B cell (primary cell): ENCODE measurements around the gene MAP7D3. TPM values are rescaled to one million over a fixed set of nuclear protein-coding genes. Genes with fewer than 3 reads are reported as not detected.
"Not testable (repeated sequence)": the region's sequence is repeated elsewhere in the genome, so short reads cannot be mapped to it uniquely, and the experiment has no call there.

ENCODE experiments used
- ATAC-seq: fragments of 200-7000 bp; cut with Tn5 transposase; one replicate; pipeline ENCODE4 v1.10.0; 2021; ENCODE audit warnings: low read depth, mild to moderate bottlenecking, moderate number of reproducible peaks, moderate library complexity
- CTCF ChIA-PET: fragments of 350-600 bp; sonication (Branson Sonifier 250); formaldehyde crosslinking; loops from one replicate; lab custom pipeline; 2021; ENCODE audit warnings: antibody characterized with exemption, inconsistent platforms; lab: Charles Lee
- POLR2A ChIA-PET: fragments of 350-600 bp; sonication (Branson Sonifier 250); formaldehyde crosslinking; loops from one replicate; lab custom pipeline; 2021; ENCODE audit warnings: antibody characterized with exemption; lab: Charles Lee
- DNase-seq: peaks from one replicate; pipeline ENCODE4 v3.0.0; 2013
- H2AFZ ChIP-seq: 2 replicates; pipeline ENCODE4 v1.6.1; 2012; ENCODE audit warnings: mild to moderate bottlenecking, low read depth, low read length; ENCODE audit not compliant: insufficient read depth, poor library complexity, severe bottlenecking
- H3K27ac ChIP-seq, 2 donors: 1 replicate in 1 of 2; 2 replicates in 1 of 2; pipeline ENCODE4 v1.5.1; 2012 to 2013; ENCODE audit warnings: low read length in 2 of 2, mild to moderate bottlenecking in 2 of 2, moderate library complexity in 1 of 2
- H3K27me3 ChIP-seq, 4 experiments: fragments of 200-600 bp in 1 of 4; sonication (generic) in 1 of 4; replicated peaks in 1 of 4; 1 replicate in 2 of 4; 2 replicates in 2 of 4; pipeline versions ENCODE4 v1.6.1 to v1.7.0; 2013 to 2016; ENCODE audit warnings: low read length in 3 of 4, mild to moderate bottlenecking in 2 of 4, mixed read lengths in 1 of 4, moderate library complexity in 1 of 4; ENCODE audit not compliant: insufficient read depth in 4 of 4, control insufficient read depth in 3 of 4; ENCODE audit errors: control extremely low read depth in 1 of 4
- H3K36me3 ChIP-seq, 2 experiments: replicated peaks in 1 of 2; 1 replicate in 1 of 2; 2 replicates in 1 of 2; pipeline versions ENCODE4 v1.6.1 to v1.7.1; 2013; ENCODE audit warnings: low read length in 1 of 2; ENCODE audit not compliant: insufficient read depth in 2 of 2, control insufficient read depth in 1 of 2; ENCODE audit errors: control extremely low read depth in 1 of 2, extremely low read depth in 1 of 2
- H3K4me1 ChIP-seq, 2 donors: fragments of 200-600 bp in 1 of 2; sonication (generic) in 1 of 2; 1 replicate in 1 of 2; 2 replicates in 1 of 2; pipeline versions ENCODE4 v1.5.1 to v1.6.1; 2013 to 2017; ENCODE audit warnings: low read length in 2 of 2; ENCODE audit not compliant: control insufficient read depth in 2 of 2, insufficient read depth in 2 of 2
- H3K4me2 ChIP-seq: replicated peaks from 2 replicates; pipeline ENCODE3; 2012; ENCODE audit warnings: mild to moderate bottlenecking, low read depth, low read length; ENCODE audit not compliant: poor library complexity, severe bottlenecking
- H3K4me3 ChIP-seq, 5 experiments: fragments of 200-600 bp in 1 of 5; sonication (generic) in 1 of 5; 1 replicate in 3 of 5; 2 replicates in 2 of 5; pipeline versions ENCODE4 v1.5.1 to v1.7.0; 2011 to 2016; ENCODE audit warnings: low read length in 4 of 5, mild to moderate bottlenecking in 4 of 5, low read depth in 2 of 5, control low read depth in 1 of 5, moderate library complexity in 1 of 5; ENCODE audit not compliant: insufficient read depth in 1 of 5; ENCODE audit errors: control extremely low read depth in 1 of 5, extremely low read depth in 1 of 5
- H3K79me2 ChIP-seq: fragments of 200-600 bp; sonication (generic); one replicate; pipeline ENCODE4 v1.6.0; 2016; ENCODE audit warnings: low read length; ENCODE audit not compliant: control insufficient read depth, insufficient read depth
- H3K9ac ChIP-seq: fragments of 200-600 bp; sonication (generic); 2 replicates; pipeline ENCODE4 v1.6.1; 2017; ENCODE audit warnings: mild to moderate bottlenecking, low read length, moderate library complexity
- H3K9me3 ChIP-seq, 3 donors: one replicate each; pipeline versions ENCODE4 v1.6.1 to v1.7.1; 2013; ENCODE audit warnings: low read length in 2 of 3; ENCODE audit not compliant: control insufficient read depth in 2 of 3, insufficient read depth in 1 of 3; ENCODE audit errors: control extremely low read depth in 1 of 3
- H4K20me1 ChIP-seq: 2 replicates; pipeline ENCODE4 v1.6.0; 2012; ENCODE audit warnings: mild to moderate bottlenecking, low read length; ENCODE audit not compliant: insufficient read depth, control insufficient read depth, poor library complexity, severe bottlenecking
- H3K27ac Mint-ChIP-seq: one replicate; pipeline ENCODE4 v1.8.0; 2021; ENCODE audit warnings: mixed read lengths
- H3K27me3 Mint-ChIP-seq: one replicate; pipeline ENCODE4 v1.8.0; 2021; ENCODE audit warnings: mixed read lengths
- H3K4me1 Mint-ChIP-seq: one replicate; pipeline ENCODE4 v1.8.0; 2021; ENCODE audit warnings: mixed read lengths
- H3K4me3 Mint-ChIP-seq: one replicate; pipeline ENCODE4 v1.8.0; 2021; ENCODE audit warnings: mixed read lengths
- H3K9me3 Mint-ChIP-seq: one replicate; pipeline ENCODE4 v1.8.0; 2022; ENCODE audit warnings: mixed read lengths; ENCODE audit not compliant: insufficient read depth
- EZH2 ChIP-seq: IDR thresholded peaks from 2 replicates; pipeline ENCODE4 v1.6.1; 2012; ENCODE audit warnings: borderline replicate concordance, low read depth, mild to moderate bottlenecking, moderate library complexity, low read length; ENCODE audit not compliant: insufficient read depth, poor library complexity, severe bottlenecking
- WGBS: methylation state at CpG from one replicate; pipeline ENCODE4 v1.1.5; 2013; ENCODE audit warnings: missing lambda C conversion rate; ENCODE audit not compliant: insufficient coverage; 5-methylcytosine and 5-hydroxymethylcytosine counted together
- intact Hi-C: fragments of 100-400 bp; cut with micrococcal nuclease; formaldehyde crosslinking; loops from one replicate; pipeline ENCODE4 v1.10.0; 2022
- polyA plus RNA-seq: library from polyadenylated mRNA; depleted of rRNA; stranded (reverse); fragments of >200 nt; gene quantifications from 2 replicates; pipeline ENCODE4 v1.2.3, GENCODE V29; 2012
- total RNA-seq, 2 donors: library from RNA; stranded (reverse); fragments of 120-200 nt in 1 of 2; gene quantifications; 1 replicate in 1 of 2; 2 replicates in 1 of 2; pipeline versions ENCODE4 v1.2.3 to v1.2.4, GENCODE V29; 2013 to 2022
- TF ChIP-seq, protein P1 (sequence below): fragments of 200-600 bp; IDR thresholded peaks from one replicate; pipeline ENCODE4 v1.8.0; 2022; ENCODE audit warnings: antibody characterized with exemption, mild to moderate bottlenecking

Gene MAP7D3
- total and polyA plus RNA-seq, 2 donors (not counting 1 experiment from before 2014, with no cell fraction given): 3.8 to 13.0 TPM

DNA sequence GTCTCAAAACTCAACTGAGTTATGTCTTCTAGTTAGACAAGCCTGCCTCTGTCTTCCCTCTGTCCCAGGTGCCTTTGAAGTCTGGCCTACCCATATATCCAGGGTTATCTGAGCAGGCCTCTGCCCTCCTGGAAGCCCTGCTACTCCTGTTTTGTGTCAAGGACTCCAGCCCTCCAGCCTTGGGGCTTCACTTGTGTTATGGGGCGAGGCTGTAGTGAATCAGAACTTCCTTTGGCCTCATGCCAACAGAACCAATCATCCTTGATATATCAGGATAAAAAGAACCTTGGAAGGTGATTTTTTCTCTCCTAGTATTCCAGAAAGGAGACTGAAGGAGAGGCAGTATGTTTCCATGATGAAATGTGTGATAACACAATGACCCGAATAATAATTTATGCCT is 40.6 kb upstream of the MAP7D3 start:
- no peaks in the 10 kb centered on the region for H3K27me3 Mint-ChIP-seq
- Histone ChIP-seq H3K9me3 (no peaks in the 10 kb centered on the region), H3K27ac (no peak overlapping the region), H3K36me3 (no peaks in the 10 kb centered on the region), H3K4me3 (no peak overlapping the region), H2AFZ (no peak overlapping the region), H3K79me2 (no peaks in the 10 kb centered on the region), H4K20me1 (no peaks in the 10 kb centered on the region), H3K4me2 (no peak overlapping the region), H3K9ac (no peak overlapping the region), H3K27me3 (no peaks in the 10 kb centered on the region), H3K4me1 (no peaks in the 10 kb centered on the region)
- 100% methylated on average over 1 of the region's 2 CpGs for whole genome bisulfite sequencing
- H3K9me3 Mint-ChIP-seq: no peaks in the 10 kb centered on the region
- H3K27ac Mint-ChIP-seq: no peak overlapping the region
- ATAC-seq (no peak), DNase-seq (no peak)
- intact Hi-C loops: no loop called here
- POLR2A ChIA-PET: no interaction called here
- no peak overlapping the region for H3K4me3 Mint-ChIP-seq
- no peaks in the 10 kb centered on the region for H3K4me1 Mint-ChIP-seq
- CTCF ChIA-PET: no interaction called here
- no peak for TF ChIP-seq EZH2
- TF ChIP-seq, protein P1, sequence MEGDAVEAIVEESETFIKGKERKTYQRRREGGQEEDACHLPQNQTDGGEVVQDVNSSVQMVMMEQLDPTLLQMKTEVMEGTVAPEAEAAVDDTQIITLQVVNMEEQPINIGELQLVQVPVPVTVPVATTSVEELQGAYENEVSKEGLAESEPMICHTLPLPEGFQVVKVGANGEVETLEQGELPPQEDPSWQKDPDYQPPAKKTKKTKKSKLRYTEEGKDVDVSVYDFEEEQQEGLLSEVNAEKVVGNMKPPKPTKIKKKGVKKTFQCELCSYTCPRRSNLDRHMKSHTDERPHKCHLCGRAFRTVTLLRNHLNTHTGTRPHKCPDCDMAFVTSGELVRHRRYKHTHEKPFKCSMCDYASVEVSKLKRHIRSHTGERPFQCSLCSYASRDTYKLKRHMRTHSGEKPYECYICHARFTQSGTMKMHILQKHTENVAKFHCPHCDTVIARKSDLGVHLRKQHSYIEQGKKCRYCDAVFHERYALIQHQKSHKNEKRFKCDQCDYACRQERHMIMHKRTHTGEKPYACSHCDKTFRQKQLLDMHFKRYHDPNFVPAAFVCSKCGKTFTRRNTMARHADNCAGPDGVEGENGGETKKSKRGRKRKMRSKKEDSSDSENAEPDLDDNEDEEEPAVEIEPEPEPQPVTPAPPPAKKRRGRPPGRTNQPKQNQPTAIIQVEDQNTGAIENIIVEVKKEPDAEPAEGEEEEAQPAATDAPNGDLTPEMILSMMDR: no peak

DNA sequence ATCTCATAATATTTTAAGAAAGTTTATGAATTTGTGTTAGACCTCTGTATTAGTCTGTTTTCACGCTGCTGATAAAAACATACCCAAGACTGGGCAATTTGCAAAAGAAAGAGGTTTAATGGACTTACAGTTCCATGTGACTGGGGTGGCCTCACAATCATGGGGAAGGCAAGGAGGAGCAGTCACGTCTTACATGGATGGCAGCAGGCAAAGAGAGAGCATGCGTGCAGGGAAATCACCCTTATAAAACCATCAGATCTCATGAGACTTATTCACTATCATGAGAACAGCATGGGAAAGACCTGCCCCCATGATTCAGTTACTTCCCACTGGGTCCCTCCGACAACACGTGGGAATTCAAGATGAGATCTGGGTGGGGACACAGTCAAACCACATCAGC is 35.2 kb upstream of the MAP7D3 start:
- H3K4me1 Mint-ChIP-seq, H3K27ac Mint-ChIP-seq, H3K9ac ChIP-seq, H3K27me3 Mint-ChIP-seq, H3K4me3 Mint-ChIP-seq, H3K27ac ChIP-seq, H3K36me3 ChIP-seq, intact Hi-C loops, H3K4me2 ChIP-seq, H3K4me3 ChIP-seq, H2AFZ ChIP-seq, POLR2A ChIA-PET, H3K9me3 ChIP-seq, CTCF ChIA-PET, H3K79me2 ChIP-seq, H3K4me1 ChIP-seq, H4K20me1 ChIP-seq, H3K27me3 ChIP-seq, DNase-seq, ATAC-seq, H3K9me3 Mint-ChIP-seq: not testable (repeated sequence)
- WGBS: no CpG with 5 or more reads among the region's 5 CpGs
